HG03103 (cell line): ENCODE data around the gene SLPI.

Source experiments
- ATAC-seq: cut with Tn5 transposase; IDR thresholded peaks from one replicate; pipeline ENCODE4 v1.9.1; 2021; ENCODE audit warnings: low read depth; ENCODE audit not compliant: unreplicated experiment

The SLPI gene

GRCh38 chr20:45279992-45280391 is 25.6 kb upstream of the SLPI start:
- ATAC-seq = no peak

DNA sequence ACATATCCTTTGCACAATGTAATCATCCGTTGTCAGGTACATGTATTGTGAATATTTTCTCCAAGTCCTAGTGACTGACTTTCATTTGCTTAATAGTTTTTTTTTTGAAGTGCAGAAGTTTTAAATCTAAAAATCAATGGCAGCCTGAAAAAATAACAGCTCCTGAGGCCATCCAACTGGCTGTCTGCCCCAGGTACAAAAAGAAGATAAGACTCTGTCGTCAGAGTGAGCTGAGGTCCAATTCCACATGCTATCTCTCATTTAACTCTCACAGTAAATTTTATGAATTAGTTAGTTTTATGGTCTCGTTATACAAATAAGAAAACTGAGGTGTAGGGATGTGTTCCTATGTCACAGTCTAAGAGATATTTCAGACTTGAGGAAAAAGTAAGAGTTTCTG is 21.0 kb upstream of the SLPI start:
- no peak for ATAC-seq

GRCh38 chr20:45269754-45270270 is 15.4 kb upstream of the SLPI start:
- ATAC-seq = no peak

- ATAC-seq = no peak
These were observed 14.7 kb upstream of the SLPI start for GRCh38 chr20:45269056-45269455.

GRCh38 chr20:45268531-45268930 is 14.2 kb upstream of the SLPI start:
- no peak for ATAC-seq

DNA sequence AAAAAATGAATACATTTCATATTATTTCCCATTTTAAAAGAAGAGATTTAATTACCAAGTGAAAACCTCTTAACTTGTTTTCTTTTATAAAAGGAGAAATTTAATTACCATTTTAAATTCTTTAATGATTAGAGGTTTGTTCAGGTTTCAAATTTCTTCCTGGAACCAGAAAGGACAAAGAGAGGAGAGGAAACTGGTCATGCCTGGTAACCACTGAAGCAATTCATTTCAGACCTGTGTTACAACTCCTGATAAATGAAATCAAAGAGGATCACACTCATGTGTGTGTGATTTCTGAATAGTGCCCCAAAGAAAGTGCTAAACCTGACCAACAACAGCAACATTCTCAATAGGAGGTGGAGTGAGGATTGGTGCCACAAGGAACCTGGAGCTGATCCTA is 12.6 kb upstream of the SLPI start:
- ATAC-seq = no peak

DNA sequence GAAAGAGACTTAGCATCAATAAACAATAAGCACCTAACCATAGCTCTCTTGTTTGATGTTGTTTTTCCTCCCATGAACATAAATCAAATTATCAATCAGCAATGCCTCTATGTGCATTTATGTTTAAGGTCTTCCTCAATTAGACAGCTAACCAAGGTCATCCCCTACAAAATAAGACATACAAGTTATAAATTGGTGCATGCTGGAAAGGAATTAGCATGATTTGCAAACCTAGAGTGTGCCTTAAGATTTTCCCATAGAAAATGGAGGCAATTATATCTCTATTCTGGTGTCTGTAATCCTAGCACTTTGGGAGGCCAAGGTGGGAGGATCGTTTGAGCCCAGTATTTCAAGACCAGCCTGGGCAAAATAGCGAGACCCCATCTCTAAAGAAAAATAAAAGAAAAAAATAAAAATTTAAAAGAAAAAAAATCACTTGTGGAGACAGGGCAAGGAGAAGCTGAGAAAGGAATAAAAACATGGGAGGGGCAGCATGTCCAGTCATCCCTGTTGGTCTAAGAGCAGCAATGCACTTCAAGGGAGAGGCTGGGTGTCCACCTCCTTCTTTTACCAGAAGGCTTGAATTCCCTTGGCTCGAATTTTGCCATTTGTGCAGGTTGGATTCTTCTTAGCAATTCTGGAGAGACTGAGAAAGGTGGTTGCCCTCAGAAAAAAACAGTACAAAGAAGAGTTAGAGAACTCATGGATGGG is 9.3 kb upstream of the SLPI start:
- ATAC-seq = no peak

DNA sequence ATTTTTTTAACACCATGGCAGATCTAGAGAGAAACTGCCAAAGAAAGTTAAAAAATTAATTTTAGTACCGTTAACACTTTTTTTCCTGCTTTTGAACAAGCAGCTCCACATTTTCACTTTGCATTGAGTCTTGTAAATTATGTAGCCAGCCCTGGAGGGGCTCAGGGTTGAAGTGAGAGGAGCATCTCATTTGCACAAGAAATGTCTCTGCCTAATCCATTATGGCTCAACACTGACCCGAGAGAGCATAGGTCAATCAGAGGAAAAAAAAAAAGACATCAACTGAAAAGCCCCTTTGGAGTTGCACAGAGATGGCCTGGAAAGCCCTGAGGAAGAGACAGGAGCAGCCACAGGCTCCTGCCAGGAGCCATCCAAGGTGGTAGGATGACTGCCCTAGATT is 4.3 kb upstream of the SLPI start:
- no peak for ATAC-seq

DNA sequence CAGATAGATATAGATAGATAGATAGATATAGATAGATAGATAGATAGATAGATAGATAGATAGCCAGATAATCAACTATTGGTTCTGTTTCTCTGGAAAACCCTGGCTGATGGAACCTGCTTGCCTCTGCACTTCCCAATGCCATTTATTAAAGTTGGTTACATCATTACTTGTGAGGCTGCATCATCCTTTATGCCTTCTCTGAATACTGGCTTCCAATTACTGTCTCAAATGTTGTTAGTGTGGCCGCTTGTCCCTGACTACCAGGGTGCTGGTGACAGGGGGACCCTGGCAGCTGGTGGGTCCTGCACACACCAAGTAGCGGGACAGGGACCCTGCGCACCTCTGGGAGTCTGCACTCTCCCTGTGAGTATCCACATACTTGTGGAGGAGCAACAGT is 3.9 kb upstream of the SLPI start:
- ATAC-seq = no peak

GRCh38 chr20:45257711-45258110 is 3.3 kb upstream of the SLPI start:
- no peak for ATAC-seq

DNA sequence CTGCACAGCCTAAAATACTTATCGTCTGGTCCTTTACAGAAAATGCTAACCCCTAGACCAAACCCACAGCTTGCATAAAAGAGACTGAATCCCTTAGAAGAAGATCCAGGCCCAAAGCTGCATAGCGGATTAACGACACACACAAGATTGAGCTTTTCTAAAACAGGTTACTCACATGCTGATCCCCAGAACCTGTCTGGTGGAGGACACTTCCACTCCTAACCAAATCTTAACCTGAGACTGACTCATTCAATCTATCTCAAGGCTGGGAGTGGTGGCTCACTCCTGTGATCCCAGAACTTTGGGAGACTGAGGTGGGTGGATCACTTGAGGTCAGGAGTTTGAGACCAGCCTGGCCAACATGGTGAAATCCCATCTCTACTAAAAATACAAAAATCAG is 2.8 kb upstream of the SLPI start:
- no peak for ATAC-seq

- ATAC-seq = no peak
These were observed 1.1 kb downstream of the SLPI start for GRCh38 chr20:45253261-45253660.

GRCh38 chr20:45251884-45252560 is 2.3 kb downstream of the SLPI start:
- no peak for ATAC-seq

GRCh38 chr20:45248609-45249008 is 5.8 kb downstream of the SLPI start:
- ATAC-seq = no peak

DNA sequence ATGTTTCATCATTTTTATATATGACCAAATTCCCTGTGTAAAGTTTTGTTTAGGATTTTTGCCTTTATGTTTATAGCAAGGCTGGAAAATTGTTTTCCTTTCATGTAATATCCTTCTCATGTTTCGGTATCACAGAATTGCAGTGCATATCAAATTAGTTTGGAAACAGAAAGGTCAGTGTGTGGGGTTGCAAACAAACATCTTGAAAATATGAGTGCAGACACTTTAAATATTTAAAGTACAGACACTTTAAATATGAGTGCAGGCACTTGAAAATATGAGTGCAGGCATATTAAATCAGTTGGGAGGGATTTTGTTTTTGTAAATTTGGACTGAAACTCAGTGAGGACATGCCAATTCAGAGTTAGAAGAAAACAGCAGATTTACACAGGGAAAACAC is 6.5 kb downstream of the SLPI start:
- no peak for ATAC-seq

- ATAC-seq = no peak
These were observed 8.3 kb downstream of the SLPI start for GRCh38 chr20:45246109-45246508.

GRCh38 chr20:45238139-45238538 is 16.2 kb downstream of the SLPI start:
- ATAC-seq = no peak

DNA sequence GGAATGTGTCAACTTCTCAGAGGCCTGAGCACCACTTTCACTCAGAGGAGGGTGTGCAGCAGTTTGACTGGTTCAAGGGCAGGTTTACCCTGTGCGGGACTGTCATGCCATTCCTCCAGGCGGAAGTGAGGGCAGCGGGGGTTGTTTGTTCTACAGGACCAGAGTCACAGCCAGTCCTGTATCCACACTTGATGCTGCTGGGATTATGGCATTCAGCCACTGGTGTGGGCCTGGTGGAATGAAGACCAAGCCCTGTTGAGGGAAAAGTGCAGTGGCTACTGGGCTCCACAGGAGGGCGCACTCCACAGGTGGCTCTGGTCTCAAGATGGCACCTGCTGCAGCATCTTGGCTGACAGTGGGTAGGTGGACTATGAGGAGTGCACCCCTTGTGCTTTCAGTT is 18.4 kb downstream of the SLPI start:
- ATAC-seq = no peak

- no peak for ATAC-seq
These were observed 23.7 kb downstream of the SLPI start for GRCh38 chr20:45230631-45231030.

GRCh38 chr20:45229264-45230056 is 24.9 kb downstream of the SLPI start:
- ATAC-seq = no peak

DNA sequence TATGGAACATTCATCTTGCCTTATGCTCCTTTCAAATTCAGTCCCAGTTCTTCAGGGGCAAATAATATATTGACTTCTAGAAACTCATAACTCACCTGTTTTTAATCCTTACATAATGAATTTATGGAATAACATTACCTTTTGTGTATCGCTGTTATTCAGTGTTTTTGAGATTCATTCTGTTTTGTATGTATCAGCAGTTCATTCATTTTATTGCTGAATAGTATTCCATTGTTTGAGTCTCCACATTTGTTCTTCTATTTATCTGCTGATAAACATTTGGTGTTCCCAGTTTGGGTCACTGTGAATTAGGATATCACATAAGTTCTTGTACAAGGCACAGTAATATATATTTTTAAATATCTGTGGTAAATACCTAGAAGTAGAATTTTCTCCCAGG is 28.1 kb downstream of the SLPI start:
- ATAC-seq = no peak
